ENCODE data around the gene TESK1.

DNA sequence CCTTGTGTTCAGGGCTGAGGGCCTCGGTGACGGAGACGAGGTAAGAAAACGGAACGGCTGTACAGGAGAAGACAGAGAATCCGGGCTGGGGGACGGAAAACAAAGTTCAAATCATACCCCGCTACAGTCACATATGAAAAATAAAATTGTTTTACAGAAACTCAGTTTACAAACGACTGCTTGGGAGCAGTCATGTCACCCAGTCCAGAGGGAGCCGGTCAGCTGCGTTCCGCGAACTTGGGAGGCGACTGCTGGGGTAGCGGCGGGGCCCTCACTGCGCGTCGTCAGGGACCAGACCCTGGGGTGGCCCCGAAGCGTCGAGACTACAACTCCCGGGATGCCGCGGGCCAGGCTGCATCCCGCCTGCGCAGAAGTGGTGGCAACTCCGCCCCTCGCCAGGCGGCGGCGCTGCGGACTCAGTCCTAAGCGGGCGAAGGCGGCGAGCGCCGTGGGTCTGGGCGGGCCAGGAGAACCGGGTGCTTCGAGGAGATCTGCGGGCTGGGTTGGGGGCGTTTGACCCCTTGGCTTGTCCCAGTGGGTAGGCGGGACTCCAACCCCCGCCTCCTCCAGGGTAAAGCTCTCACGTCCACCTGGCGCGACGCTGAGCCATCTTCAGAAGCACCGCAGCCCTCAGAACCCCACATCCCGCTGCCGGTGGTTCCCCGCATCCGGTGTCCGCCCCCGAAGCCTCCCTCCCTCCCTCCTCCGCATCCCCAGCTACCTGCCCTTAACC, 41.6 kb downstream of the TESK1 start:
- TF ChIP-seq, protein P1, sequence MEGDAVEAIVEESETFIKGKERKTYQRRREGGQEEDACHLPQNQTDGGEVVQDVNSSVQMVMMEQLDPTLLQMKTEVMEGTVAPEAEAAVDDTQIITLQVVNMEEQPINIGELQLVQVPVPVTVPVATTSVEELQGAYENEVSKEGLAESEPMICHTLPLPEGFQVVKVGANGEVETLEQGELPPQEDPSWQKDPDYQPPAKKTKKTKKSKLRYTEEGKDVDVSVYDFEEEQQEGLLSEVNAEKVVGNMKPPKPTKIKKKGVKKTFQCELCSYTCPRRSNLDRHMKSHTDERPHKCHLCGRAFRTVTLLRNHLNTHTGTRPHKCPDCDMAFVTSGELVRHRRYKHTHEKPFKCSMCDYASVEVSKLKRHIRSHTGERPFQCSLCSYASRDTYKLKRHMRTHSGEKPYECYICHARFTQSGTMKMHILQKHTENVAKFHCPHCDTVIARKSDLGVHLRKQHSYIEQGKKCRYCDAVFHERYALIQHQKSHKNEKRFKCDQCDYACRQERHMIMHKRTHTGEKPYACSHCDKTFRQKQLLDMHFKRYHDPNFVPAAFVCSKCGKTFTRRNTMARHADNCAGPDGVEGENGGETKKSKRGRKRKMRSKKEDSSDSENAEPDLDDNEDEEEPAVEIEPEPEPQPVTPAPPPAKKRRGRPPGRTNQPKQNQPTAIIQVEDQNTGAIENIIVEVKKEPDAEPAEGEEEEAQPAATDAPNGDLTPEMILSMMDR (IDR thresholded peaks at IDR 0.05) = peak; percentile 96
- TF ChIP-seq ZFX (IDR thresholded peaks at IDR 0.05; ENCODE audit: borderline replicate concordance) = no peak

Measured in 22Rv1 (cell line).